Activated naive CD4-positive, alpha-beta T cell treated with anti-CD3 and anti-CD28 coated beads, Interleukin-2, amount 10 ng/mL, durations not matched to agents 5 hours and 36 hours (primary cell): Measurements from ENCODE around the gene LEFTY2. TPM values are rescaled to one million over a fixed set of nuclear protein-coding genes. Genes with fewer than 3 reads are reported as not detected.

ENCODE experiments used
- microRNA-seq: library from miRNA; unstranded; fragments of <30 nt; microRNA quantifications from one replicate; pipeline ENCODE4 v1.2.0, GENCODE V29; 2022; ENCODE audit warnings: borderline microRNAs expressed, borderline replicate concordance
- total RNA-seq, 2 experiments: library from RNA; stranded (reverse); gene quantifications; one replicate each; pipeline ENCODE4 v1.2.3, GENCODE V29; 2021

Gene LEFTY2, protein sequence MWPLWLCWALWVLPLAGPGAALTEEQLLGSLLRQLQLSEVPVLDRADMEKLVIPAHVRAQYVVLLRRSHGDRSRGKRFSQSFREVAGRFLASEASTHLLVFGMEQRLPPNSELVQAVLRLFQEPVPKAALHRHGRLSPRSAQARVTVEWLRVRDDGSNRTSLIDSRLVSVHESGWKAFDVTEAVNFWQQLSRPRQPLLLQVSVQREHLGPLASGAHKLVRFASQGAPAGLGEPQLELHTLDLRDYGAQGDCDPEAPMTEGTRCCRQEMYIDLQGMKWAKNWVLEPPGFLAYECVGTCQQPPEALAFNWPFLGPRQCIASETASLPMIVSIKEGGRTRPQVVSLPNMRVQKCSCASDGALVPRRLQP
- not detected for total RNA-seq

DNA sequence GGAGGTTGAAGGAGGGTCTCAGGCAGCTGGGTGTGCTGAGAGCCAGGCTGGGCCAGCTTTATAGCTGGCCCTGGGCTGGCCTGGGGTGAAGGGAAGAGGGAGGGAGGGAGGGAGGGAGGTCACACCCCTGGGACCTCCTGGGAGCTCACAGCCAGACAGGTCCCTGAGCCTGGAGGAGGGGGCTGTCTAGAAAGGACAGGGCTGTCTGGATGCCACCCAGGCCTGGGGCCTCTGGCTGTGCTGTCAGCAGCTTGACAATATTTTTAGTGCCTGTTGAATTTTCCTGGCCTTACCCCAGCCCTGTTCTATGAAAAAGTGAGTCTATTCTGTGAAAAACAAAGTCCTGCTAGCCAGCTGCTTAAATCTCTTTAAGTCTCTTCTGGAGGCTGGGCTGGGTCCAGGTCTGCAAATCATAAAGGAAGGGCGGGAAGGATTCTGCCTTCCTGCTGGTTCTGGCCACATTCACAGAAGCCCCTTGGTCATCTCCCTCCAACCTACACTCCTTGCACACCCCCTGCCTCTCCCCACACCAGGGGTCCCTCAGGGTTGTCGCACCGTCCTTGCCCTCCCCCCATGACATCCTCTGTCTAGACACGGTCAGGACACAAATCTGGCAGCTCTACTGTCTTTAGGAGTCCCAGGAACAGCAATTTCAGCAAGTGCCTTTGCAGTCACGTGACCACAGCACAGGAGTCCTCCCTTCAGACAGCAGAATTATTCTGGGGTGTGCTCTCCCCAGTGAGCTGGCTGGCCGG is at the start of gene LEFTY2:
LEFTY2 (minus strand) TSS at position 34 of the 755 bp plus-strand sequence. CDS start 80 bp downstream, outside the sequence.

DNA sequence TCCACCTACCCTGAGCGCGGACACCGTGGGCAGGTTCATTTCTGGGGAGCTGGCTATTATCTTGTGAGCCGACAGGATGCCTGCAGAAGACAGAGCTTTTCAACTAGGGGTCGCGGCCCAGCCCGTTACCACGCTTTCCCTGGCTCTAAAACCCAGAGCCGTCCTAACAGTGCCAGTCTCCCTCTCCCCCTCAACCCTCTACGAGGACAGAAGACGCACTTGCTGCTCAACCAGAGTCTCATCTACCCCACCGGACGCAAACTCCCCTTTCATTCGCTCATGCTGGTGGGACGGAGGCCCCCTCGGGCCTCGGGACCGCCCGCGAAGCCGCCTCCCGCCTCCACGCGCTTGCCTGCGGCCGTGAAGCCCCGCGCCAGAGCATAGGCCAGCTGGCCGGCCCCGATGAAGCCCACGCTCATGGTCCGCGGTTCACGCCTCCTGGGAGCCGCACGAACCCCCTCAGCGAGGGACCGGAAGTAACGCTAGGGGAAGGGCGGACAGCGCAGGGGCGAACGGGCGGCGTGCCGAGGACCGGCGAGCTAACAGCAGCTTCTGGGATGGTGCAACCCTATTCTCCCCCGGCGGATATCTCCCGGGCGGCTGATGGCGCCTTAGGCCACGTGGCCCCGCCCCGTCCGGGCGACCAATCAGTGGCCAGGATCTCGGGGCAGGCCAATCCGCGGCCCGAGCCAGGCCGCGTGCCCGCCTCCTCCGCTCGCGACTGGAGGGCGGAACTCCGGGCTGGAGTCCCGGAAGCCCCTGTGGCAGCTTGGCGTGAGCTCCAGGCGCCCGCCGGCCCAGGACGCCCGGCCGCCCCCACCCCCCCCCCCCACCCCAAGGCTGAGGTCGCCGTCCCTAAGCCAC is 17.1 kb downstream of the LEFTY2 start, which contains the start of gene PYCR2:
PYCR2 (minus strand) TSS at position 559 of the 864 bp plus-strand sequence; CDS start at position 419, 140 bp downstream.

DNA sequence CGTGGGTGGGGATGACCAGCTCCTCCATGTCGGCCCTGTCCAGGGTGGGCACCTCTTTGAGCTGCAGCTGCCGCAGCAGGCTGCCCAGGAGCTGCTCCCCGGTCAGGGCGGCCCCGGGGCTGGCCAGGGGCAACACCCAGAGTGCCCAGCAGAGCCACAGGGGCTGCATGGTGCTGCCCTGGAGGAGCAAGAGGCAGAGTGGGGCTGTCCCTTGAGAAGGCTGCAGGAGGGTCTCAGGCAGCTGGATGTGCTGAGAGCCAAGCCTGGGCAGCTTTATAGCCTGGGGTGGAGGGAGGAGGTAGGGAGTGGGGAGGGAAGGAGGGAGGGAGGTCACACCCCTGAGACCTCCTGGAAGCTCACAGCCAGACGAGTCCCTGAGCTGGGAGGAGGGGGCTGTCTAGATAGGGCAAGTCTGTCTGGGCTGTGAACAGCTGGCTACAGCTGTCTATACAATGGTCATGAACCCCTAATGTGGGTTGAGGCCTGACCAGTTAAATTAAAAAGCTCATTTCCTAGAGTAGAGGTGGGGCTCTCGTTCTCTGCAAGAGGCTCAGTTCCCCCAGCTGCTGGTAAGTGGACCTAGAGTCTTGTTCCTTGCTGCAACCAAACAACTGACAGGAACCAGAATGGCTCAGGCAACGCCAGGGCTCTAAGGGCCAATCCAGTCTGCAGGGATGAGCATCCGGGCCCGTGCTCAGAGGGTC is 52.0 kb downstream of the LEFTY2 start, which contains the start of gene LEFTY1:
LEFTY1 (minus strand) TSS at position 249 of the 704 bp plus-strand sequence; CDS start at position 169, 80 bp downstream.

Small RNA genes within 50 kb of the gene (microRNA-seq; reads per million reads assigned to microRNA genes)
- 0.83 reads per million for gene MIR6741

Other genes with a start within 250 kb of the LEFTY2 start
- gene SRP9, start 163.4 kb downstream of the LEFTY2 start, total RNA-seq = 100 to 1,000 TPM; 217 to 226 TPM
- gene EPHX1, start 131.1 kb downstream of the LEFTY2 start, total RNA-seq = 1 to 10 TPM; 1.4 to 1.8 TPM
- gene TMEM63A, start 58.8 kb downstream of the LEFTY2 start, total RNA-seq = 100 to 1,000 TPM; 241 to 250 TPM
- under 1 TPM in 1 of 2 experiments, not detected in 1; 0.19 TPM for gene LEFTY1, start 52.1 kb downstream of the LEFTY2 start, total RNA-seq
- 100 to 1,000 TPM; 114 to 115 TPM for gene PYCR2, start 17.0 kb downstream of the LEFTY2 start, total RNA-seq
- gene SDE2, start 58.1 kb upstream of the LEFTY2 start, total RNA-seq = 10 to 100 TPM; 16.6 to 17.2 TPM
- 100 to 1,000 TPM; 648 to 657 TPM for gene H3-3A, start 121.5 kb upstream of the LEFTY2 start, total RNA-seq
- gene ACBD3, start 245.5 kb upstream of the LEFTY2 start, total RNA-seq = 10 to 100 TPM; 21.5 to 22.4 TPM